Right lobe of liver (tissue), 4 donors: ENCODE measurements around the gene ITPK1.

Source experiments
- CTCF ChIP-seq, 4 donors: fragments of 200-600 bp in 3 of 4; fragments of 450-650 bp in 1 of 4; IDR thresholded peaks; one replicate each; pipeline versions ENCODE4 v1.5.1 to v1.8.0; 2016 to 2022; ENCODE audit warnings: antibody characterized with exemption in 4 of 4, mild to moderate bottlenecking in 2 of 4
- POLR2A ChIP-seq: fragments of 450-650 bp; IDR thresholded peaks from one replicate; pipeline ENCODE4 v1.6.1; 2017; ENCODE audit warnings: antibody characterized with exemption, mild to moderate bottlenecking
- donor health status: DM: no; HTN: no; CAD: no.
- donor health status: DM: no; HTN: no; CAD: no.
- donor health status: DM: no; HTN: yes; CAD: no.

GRCh38 chr14:93002851-93003298 lies 112.8 kb downstream of the ITPK1 start:
- TF ChIP-seq CTCF (IDR thresholded peaks at IDR 0.05): no peak
- TF ChIP-seq POLR2A: no peak
